GM23338 (cell line): Measurements from ENCODE around the gene IL17RB. TPM values are rescaled to one million over a fixed set of nuclear protein-coding genes. Genes with fewer than 3 reads are reported as not detected.

ENCODE experiments used
- ATAC-seq: fragments of 200-7000 bp; cut with Tn5 transposase; 3 replicates; pipeline ENCODE4 v1.9.1; 2020
- DNase-seq: peaks from one replicate; pipeline ENCODE4 v3.0.0-alpha.2; 2015; ENCODE audit warnings: low spot score
- H2AFZ ChIP-seq: fragments of 200-600 bp; sonication (generic); 2 replicates; pipeline ENCODE4 v1.8.0; 2016; ENCODE audit warnings: antibody characterized with exemption, mild to moderate bottlenecking, moderate library complexity
- H3F3A ChIP-seq: fragments of 200-600 bp; sonication (generic); replicated peaks from 2 replicates; pipeline ENCODE4 v1.8.0; 2017; ENCODE audit warnings: antibody characterized with exemption, mixed run types, low read depth
- H3K27ac ChIP-seq: fragments of 200-600 bp; sonication (generic); 2 replicates; pipeline ENCODE4 v1.6.1; 2016; ENCODE audit warnings: low read depth
- H3K27me3 ChIP-seq: fragments of 200-600 bp; sonication (generic); 2 replicates; pipeline ENCODE4 v1.8.0; 2016; ENCODE audit warnings: mild to moderate bottlenecking, mixed run types, moderate library complexity; ENCODE audit not compliant: insufficient read depth
- H3K36me3 ChIP-seq: fragments of 200-600 bp; sonication (generic); 2 replicates; pipeline ENCODE4 v1.8.0; 2016; ENCODE audit warnings: mild to moderate bottlenecking; ENCODE audit not compliant: insufficient read depth
- H3K4me1 ChIP-seq: fragments of 200-600 bp; sonication (generic); 2 replicates; pipeline ENCODE4 v1.8.0; 2016; ENCODE audit warnings: mild to moderate bottlenecking, moderate library complexity; ENCODE audit not compliant: insufficient read depth
- H3K4me2 ChIP-seq: fragments of 200-600 bp; sonication (generic); 2 replicates; pipeline ENCODE4 v1.7.1; 2017; ENCODE audit warnings: mixed run types
- H3K4me3 ChIP-seq: fragments of 200-600 bp; sonication (generic); 2 replicates; pipeline ENCODE4 v1.6.1; 2016; ENCODE audit warnings: mixed run types
- H3K79me2 ChIP-seq: fragments of 200-600 bp; sonication (generic); replicated peaks from 2 replicates; pipeline ENCODE4 v1.8.0; 2017; ENCODE audit warnings: mild to moderate bottlenecking; ENCODE audit not compliant: insufficient read depth
- H3K9me2 ChIP-seq: fragments of 200-600 bp; sonication (generic); 2 replicates; pipeline ENCODE4 v1.8.0; 2017; ENCODE audit not compliant: insufficient read depth
- H4K20me1 ChIP-seq: fragments of 200-600 bp; sonication (generic); replicated peaks from 2 replicates; pipeline ENCODE4 v1.8.0; 2017; ENCODE audit warnings: mild to moderate bottlenecking; ENCODE audit not compliant: insufficient read depth
- H3K27ac Mint-ChIP-seq: 2 replicates; pipeline ENCODE4 v1.8.0; 2020; ENCODE audit warnings: inconsistent platforms, mild to moderate bottlenecking, moderate library complexity, mixed read lengths
- H3K27me3 Mint-ChIP-seq: 3 replicates; pipeline ENCODE4 v1.8.0; 2022; ENCODE audit warnings: low read depth, mild to moderate bottlenecking, moderate library complexity, mixed read lengths, inconsistent platforms; ENCODE audit not compliant: insufficient read depth, poor library complexity
- H3K36me3 Mint-ChIP-seq: 3 replicates; pipeline ENCODE4 v1.8.0; 2021; ENCODE audit warnings: low read depth, mild to moderate bottlenecking, inconsistent platforms, moderate library complexity, mixed read lengths
- H3K4me1 Mint-ChIP-seq: 3 replicates; pipeline ENCODE4 v1.8.0; 2020; ENCODE audit warnings: mild to moderate bottlenecking, inconsistent platforms, mixed read lengths
- H3K4me3 Mint-ChIP-seq: 3 replicates; pipeline ENCODE4 v1.8.0; 2021; ENCODE audit warnings: moderate library complexity, mild to moderate bottlenecking, inconsistent platforms, mixed read lengths
- H3K9me3 Mint-ChIP-seq: 3 replicates; pipeline ENCODE4 v1.8.0; 2020; ENCODE audit warnings: moderate library complexity, mild to moderate bottlenecking, inconsistent platforms, mixed read lengths
- CREB1 ChIP-seq: fragments of 250-450 bp; sonication (Bioruptor Pico); IDR thresholded peaks from 2 replicates; pipeline ENCODE4 v1.5.0; 2020; ENCODE audit warnings: low read depth, mild to moderate bottlenecking, moderate library complexity
- ETS1 ChIP-seq: IDR thresholded peaks from 2 replicates; pipeline ENCODE4 v1.6.1; 2016; ENCODE audit warnings: antibody characterized with exemption
- NANOG ChIP-seq: IDR thresholded peaks from 2 replicates; pipeline ENCODE4 v1.6.1; 2016; ENCODE audit warnings: antibody characterized with exemption, borderline replicate concordance
- ZNF331 ChIP-seq: fragments of 250-450 bp; sonication (Bioruptor Pico); IDR thresholded peaks from 2 replicates; pipeline ENCODE4 v1.5.0; 2020; ENCODE audit warnings: low read depth, mild to moderate bottlenecking, moderate library complexity
- polyA plus RNA-seq: library from polyadenylated mRNA; unstranded; fragments of >200 nt; fragmentation: Nextera tagmentation; extraction: Ambion mirVana; gene quantifications from 2 replicates; pipeline ENCODE4 v1.2.1, GENCODE V29; 2016
- total RNA-seq: library from RNA; depleted of rRNA; stranded (reverse); fragments of >200 nt; shearing (Covaris generic); gene quantifications from 2 replicates; pipeline ENCODE4 v1.2.3, GENCODE V29; 2014
- TF ChIP-seq, protein P1 (sequence below): fragments of 250-450 bp; sonication (Bioruptor Pico); IDR thresholded peaks from 2 replicates; pipeline ENCODE4 v1.5.0; 2020; ENCODE audit warnings: mild to moderate bottlenecking, moderate library complexity

IL17RB gene
- total and polyA plus RNA-seq, 2 experiments from 2014 or later = 5.7 to 6.9 TPM

- Mint-ChIP-seq H3K27me3 (peaks cover 13% of the 10 kb centered on the region), H3K4me1 (no peaks in the 10 kb centered on the region), H3K9me3 (no peaks in the 10 kb centered on the region), H3K27ac (no peak overlapping the region), H3K4me3 (no peak overlapping the region), H3K36me3 (no peaks in the 10 kb centered on the region)
- H3K79me2 ChIP-seq = no peaks in the 10 kb centered on the region
- H3K4me2 ChIP-seq = no peak overlapping the region
- no peaks in the 10 kb centered on the region for H3F3A ChIP-seq
- H3K27me3 ChIP-seq = peaks cover 20% of the 10 kb centered on the region
- no peak overlapping the region for H3K4me3 ChIP-seq
- TF ChIP-seq, protein P1, sequence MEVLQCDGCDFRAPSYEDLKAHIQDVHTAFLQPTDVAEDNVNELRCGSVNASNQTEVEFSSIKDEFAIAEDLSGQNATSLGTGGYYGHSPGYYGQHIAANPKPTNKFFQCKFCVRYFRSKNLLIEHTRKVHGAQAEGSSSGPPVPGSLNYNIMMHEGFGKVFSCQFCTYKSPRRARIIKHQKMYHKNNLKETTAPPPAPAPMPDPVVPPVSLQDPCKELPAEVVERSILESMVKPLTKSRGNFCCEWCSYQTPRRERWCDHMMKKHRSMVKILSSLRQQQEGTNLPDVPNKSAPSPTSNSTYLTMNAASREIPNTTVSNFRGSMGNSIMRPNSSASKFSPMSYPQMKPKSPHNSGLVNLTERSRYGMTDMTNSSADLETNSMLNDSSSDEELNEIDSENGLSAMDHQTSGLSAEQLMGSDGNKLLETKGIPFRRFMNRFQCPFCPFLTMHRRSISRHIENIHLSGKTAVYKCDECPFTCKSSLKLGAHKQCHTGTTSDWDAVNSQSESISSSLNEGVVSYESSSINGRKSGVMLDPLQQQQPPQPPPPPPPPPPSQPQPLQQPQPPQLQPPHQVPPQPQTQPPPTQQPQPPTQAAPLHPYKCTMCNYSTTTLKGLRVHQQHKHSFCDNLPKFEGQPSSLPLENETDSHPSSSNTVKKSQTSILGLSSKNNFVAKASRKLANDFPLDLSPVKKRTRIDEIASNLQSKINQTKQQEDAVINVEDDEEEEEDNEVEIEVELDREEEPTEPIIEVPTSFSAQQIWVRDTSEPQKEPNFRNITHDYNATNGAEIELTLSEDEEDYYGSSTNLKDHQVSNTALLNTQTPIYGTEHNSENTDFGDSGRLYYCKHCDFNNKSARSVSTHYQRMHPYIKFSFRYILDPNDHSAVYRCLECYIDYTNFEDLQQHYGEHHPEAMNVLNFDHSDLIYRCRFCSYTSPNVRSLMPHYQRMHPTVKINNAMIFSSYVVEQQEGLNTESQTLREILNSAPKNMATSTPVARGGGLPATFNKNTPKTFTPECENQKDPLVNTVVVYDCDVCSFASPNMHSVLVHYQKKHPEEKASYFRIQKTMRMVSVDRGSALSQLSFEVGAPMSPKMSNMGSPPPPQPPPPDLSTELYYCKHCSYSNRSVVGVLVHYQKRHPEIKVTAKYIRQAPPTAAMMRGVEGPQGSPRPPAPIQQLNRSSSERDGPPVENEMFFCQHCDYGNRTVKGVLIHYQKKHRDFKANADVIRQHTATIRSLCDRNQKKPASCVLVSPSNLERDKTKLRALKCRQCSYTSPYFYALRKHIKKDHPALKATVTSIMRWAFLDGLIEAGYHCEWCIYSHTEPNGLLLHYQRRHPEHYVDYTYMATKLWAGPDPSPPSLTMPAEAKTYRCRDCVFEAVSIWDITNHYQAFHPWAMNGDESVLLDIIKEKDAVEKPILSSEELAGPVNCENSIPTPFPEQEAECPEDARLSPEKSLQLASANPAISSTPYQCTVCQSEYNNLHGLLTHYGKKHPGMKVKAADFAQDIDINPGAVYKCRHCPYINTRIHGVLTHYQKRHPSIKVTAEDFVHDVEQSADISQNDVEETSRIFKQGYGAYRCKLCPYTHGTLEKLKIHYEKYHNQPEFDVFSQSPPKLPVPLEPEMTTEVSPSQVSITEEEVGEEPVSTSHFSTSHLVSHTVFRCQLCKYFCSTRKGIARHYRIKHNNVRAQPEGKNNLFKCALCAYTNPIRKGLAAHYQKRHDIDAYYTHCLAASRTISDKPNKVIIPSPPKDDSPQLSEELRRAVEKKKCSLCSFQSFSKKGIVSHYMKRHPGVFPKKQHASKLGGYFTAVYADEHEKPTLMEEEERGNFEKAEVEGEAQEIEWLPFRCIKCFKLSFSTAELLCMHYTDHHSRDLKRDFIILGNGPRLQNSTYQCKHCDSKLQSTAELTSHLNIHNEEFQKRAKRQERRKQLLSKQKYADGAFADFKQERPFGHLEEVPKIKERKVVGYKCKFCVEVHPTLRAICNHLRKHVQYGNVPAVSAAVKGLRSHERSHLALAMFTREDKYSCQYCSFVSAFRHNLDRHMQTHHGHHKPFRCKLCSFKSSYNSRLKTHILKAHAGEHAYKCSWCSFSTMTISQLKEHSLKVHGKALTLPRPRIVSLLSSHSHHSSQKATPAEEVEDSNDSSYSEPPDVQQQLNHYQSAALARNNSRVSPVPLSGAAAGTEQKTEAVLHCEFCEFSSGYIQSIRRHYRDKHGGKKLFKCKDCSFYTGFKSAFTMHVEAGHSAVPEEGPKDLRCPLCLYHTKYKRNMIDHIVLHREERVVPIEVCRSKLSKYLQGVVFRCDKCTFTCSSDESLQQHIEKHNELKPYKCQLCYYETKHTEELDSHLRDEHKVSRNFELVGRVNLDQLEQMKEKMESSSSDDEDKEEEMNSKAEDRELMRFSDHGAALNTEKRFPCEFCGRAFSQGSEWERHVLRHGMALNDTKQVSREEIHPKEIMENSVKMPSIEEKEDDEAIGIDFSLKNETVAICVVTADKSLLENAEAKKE (CRISPR knock-in tag) = no peak
- no peak for TF ChIP-seq ETS1
- TF ChIP-seq CREB1 (CRISPR knock-in tag) = no peak
- TF ChIP-seq NANOG = no peak
- TF ChIP-seq ZNF331 = no peak
- ATAC-seq = no peak
- H2AFZ ChIP-seq = no peak overlapping the region
- no peak for DNase-seq
- no peaks in the 10 kb centered on the region; the same call in 1 of the 2 replicates for H4K20me1 ChIP-seq
- no peak overlapping the region for H3K27ac ChIP-seq
- H3K9me2 ChIP-seq = no peaks in the 10 kb centered on the region
- no peaks in the 10 kb centered on the region for H3K4me1 ChIP-seq
- no peaks in the 10 kb centered on the region for H3K36me3 ChIP-seq
Observed at GRCh38 chr3:53850895-53851294, 4.5 kb downstream of the IL17RB start.

GRCh38 chr3:53856964-53857363 lies 10.6 kb downstream of the IL17RB start:
- H3K27ac ChIP-seq = no peak overlapping the region
- no peaks in the 10 kb centered on the region for H3K9me3 Mint-ChIP-seq
- no peak overlapping the region for H3K4me3 Mint-ChIP-seq
- no peaks in the 10 kb centered on the region for H3K27me3 ChIP-seq
- H3K4me3 ChIP-seq = no peak overlapping the region
- H3K9me2 ChIP-seq = no peaks in the 10 kb centered on the region
- H3K27ac Mint-ChIP-seq = no peak overlapping the region
- peaks cover 18% of the 10 kb centered on the region for H3K36me3 Mint-ChIP-seq
- H3K36me3 ChIP-seq = no peaks in the 10 kb centered on the region; the same call in 1 of the 2 replicates
- H3K4me1 Mint-ChIP-seq = no peaks in the 10 kb centered on the region
- H3K4me1 ChIP-seq = no peaks in the 10 kb centered on the region
- TF ChIP-seq NANOG = no peak
- TF ChIP-seq, protein P1 (CRISPR knock-in tag) = no peak
- no peak for ATAC-seq
- no peaks in the 10 kb centered on the region for H3K27me3 Mint-ChIP-seq
- H3F3A ChIP-seq = no peaks in the 10 kb centered on the region
- H2AFZ ChIP-seq = no peak overlapping the region
- H4K20me1 ChIP-seq = no peaks in the 10 kb centered on the region; the same call in 1 of the 2 replicates
- no peak overlapping the region for H3K4me2 ChIP-seq
- no peak for DNase-seq
- H3K79me2 ChIP-seq = no peaks in the 10 kb centered on the region
